B cell (primary cell): ENCODE measurements around the gene FXYD4. TPM values are rescaled to one million over a fixed set of nuclear protein-coding genes. Genes with fewer than 3 reads are reported as not detected.
"Not testable (repeated sequence)": the region's sequence is repeated elsewhere in the genome, so short reads cannot be mapped to it uniquely, and the experiment has no call there.

Experiments used
- ATAC-seq: fragments of 200-7000 bp; cut with Tn5 transposase; one replicate; pipeline ENCODE4 v1.10.0; 2021; ENCODE audit warnings: low read depth, mild to moderate bottlenecking, moderate number of reproducible peaks, moderate library complexity
- CTCF ChIA-PET: fragments of 350-600 bp; sonication (Branson Sonifier 250); formaldehyde crosslinking; loops from one replicate; lab custom pipeline; 2021; ENCODE audit warnings: antibody characterized with exemption, inconsistent platforms; lab: Charles Lee
- POLR2A ChIA-PET: fragments of 350-600 bp; sonication (Branson Sonifier 250); formaldehyde crosslinking; loops from one replicate; lab custom pipeline; 2021; ENCODE audit warnings: antibody characterized with exemption; lab: Charles Lee
- DNase-seq: peaks from one replicate; pipeline ENCODE4 v3.0.0; 2013
- H2AFZ ChIP-seq: 2 replicates; pipeline ENCODE4 v1.6.1; 2012; ENCODE audit warnings: mild to moderate bottlenecking, low read depth, low read length; ENCODE audit not compliant: insufficient read depth, poor library complexity, severe bottlenecking
- H3K27ac ChIP-seq, 2 donors: 1 replicate in 1 of 2; 2 replicates in 1 of 2; pipeline ENCODE4 v1.5.1; 2012 to 2013; ENCODE audit warnings: low read length in 2 of 2, mild to moderate bottlenecking in 2 of 2, moderate library complexity in 1 of 2
- H3K27me3 ChIP-seq, 4 experiments: fragments of 200-600 bp in 1 of 4; sonication (generic) in 1 of 4; replicated peaks in 1 of 4; 1 replicate in 2 of 4; 2 replicates in 2 of 4; pipeline versions ENCODE4 v1.6.1 to v1.7.0; 2013 to 2016; ENCODE audit warnings: low read length in 3 of 4, mild to moderate bottlenecking in 2 of 4, mixed read lengths in 1 of 4, moderate library complexity in 1 of 4; ENCODE audit not compliant: insufficient read depth in 4 of 4, control insufficient read depth in 3 of 4; ENCODE audit errors: control extremely low read depth in 1 of 4
- H3K36me3 ChIP-seq, 2 experiments: replicated peaks in 1 of 2; 1 replicate in 1 of 2; 2 replicates in 1 of 2; pipeline versions ENCODE4 v1.6.1 to v1.7.1; 2013; ENCODE audit warnings: low read length in 1 of 2; ENCODE audit not compliant: insufficient read depth in 2 of 2, control insufficient read depth in 1 of 2; ENCODE audit errors: control extremely low read depth in 1 of 2, extremely low read depth in 1 of 2
- H3K4me1 ChIP-seq, 2 donors: fragments of 200-600 bp in 1 of 2; sonication (generic) in 1 of 2; 1 replicate in 1 of 2; 2 replicates in 1 of 2; pipeline versions ENCODE4 v1.5.1 to v1.6.1; 2013 to 2017; ENCODE audit warnings: low read length in 2 of 2; ENCODE audit not compliant: control insufficient read depth in 2 of 2, insufficient read depth in 2 of 2
- H3K4me2 ChIP-seq: replicated peaks from 2 replicates; pipeline ENCODE3; 2012; ENCODE audit warnings: mild to moderate bottlenecking, low read depth, low read length; ENCODE audit not compliant: poor library complexity, severe bottlenecking
- H3K4me3 ChIP-seq, 5 experiments: fragments of 200-600 bp in 1 of 5; sonication (generic) in 1 of 5; 1 replicate in 3 of 5; 2 replicates in 2 of 5; pipeline versions ENCODE4 v1.5.1 to v1.7.0; 2011 to 2016; ENCODE audit warnings: low read length in 4 of 5, mild to moderate bottlenecking in 4 of 5, low read depth in 2 of 5, control low read depth in 1 of 5, moderate library complexity in 1 of 5; ENCODE audit not compliant: insufficient read depth in 1 of 5; ENCODE audit errors: control extremely low read depth in 1 of 5, extremely low read depth in 1 of 5
- H3K79me2 ChIP-seq: fragments of 200-600 bp; sonication (generic); one replicate; pipeline ENCODE4 v1.6.0; 2016; ENCODE audit warnings: low read length; ENCODE audit not compliant: control insufficient read depth, insufficient read depth
- H3K9ac ChIP-seq: fragments of 200-600 bp; sonication (generic); 2 replicates; pipeline ENCODE4 v1.6.1; 2017; ENCODE audit warnings: mild to moderate bottlenecking, low read length, moderate library complexity
- H3K9me3 ChIP-seq, 3 donors: one replicate each; pipeline versions ENCODE4 v1.6.1 to v1.7.1; 2013; ENCODE audit warnings: low read length in 2 of 3; ENCODE audit not compliant: control insufficient read depth in 2 of 3, insufficient read depth in 1 of 3; ENCODE audit errors: control extremely low read depth in 1 of 3
- H4K20me1 ChIP-seq: 2 replicates; pipeline ENCODE4 v1.6.0; 2012; ENCODE audit warnings: mild to moderate bottlenecking, low read length; ENCODE audit not compliant: insufficient read depth, control insufficient read depth, poor library complexity, severe bottlenecking
- H3K27ac Mint-ChIP-seq: one replicate; pipeline ENCODE4 v1.8.0; 2021; ENCODE audit warnings: mixed read lengths
- H3K27me3 Mint-ChIP-seq: one replicate; pipeline ENCODE4 v1.8.0; 2021; ENCODE audit warnings: mixed read lengths
- H3K4me1 Mint-ChIP-seq: one replicate; pipeline ENCODE4 v1.8.0; 2021; ENCODE audit warnings: mixed read lengths
- H3K4me3 Mint-ChIP-seq: one replicate; pipeline ENCODE4 v1.8.0; 2021; ENCODE audit warnings: mixed read lengths
- H3K9me3 Mint-ChIP-seq: one replicate; pipeline ENCODE4 v1.8.0; 2022; ENCODE audit warnings: mixed read lengths; ENCODE audit not compliant: insufficient read depth
- WGBS: methylation state at CpG from one replicate; pipeline ENCODE4 v1.1.5; 2013; ENCODE audit warnings: missing lambda C conversion rate; ENCODE audit not compliant: insufficient coverage; 5-methylcytosine and 5-hydroxymethylcytosine counted together
- intact Hi-C: fragments of 100-400 bp; cut with micrococcal nuclease; formaldehyde crosslinking; loops from one replicate; pipeline ENCODE4 v1.10.0; 2022
- polyA plus RNA-seq: library from polyadenylated mRNA; depleted of rRNA; stranded (reverse); fragments of >200 nt; gene quantifications from 2 replicates; pipeline ENCODE4 v1.2.3, GENCODE V29; 2012
- total RNA-seq, 2 donors: library from RNA; stranded (reverse); fragments of 120-200 nt in 1 of 2; gene quantifications; 1 replicate in 1 of 2; 2 replicates in 1 of 2; pipeline versions ENCODE4 v1.2.3 to v1.2.4, GENCODE V29; 2013 to 2022

FXYD4 gene
- total and polyA plus RNA-seq, 2 donors (not counting 1 experiment from before 2014, with no cell fraction given), result not detected

GRCh38 chr10:43330049-43330823 lies 41.2 kb upstream of the FXYD4 start:
- peaks cover 19% of the 10 kb centered on the region for H3K27me3 Mint-ChIP-seq
- H3K27me3 ChIP-seq, H3K79me2 ChIP-seq, intact Hi-C loops, H3K4me3 ChIP-seq, CTCF ChIA-PET, POLR2A ChIA-PET, H3K36me3 ChIP-seq, H3K9me3 ChIP-seq, H3K4me1 Mint-ChIP-seq, H3K4me3 Mint-ChIP-seq, H3K4me2 ChIP-seq, H4K20me1 ChIP-seq, H3K4me1 ChIP-seq, H3K9me3 Mint-ChIP-seq, ATAC-seq, DNase-seq, H2AFZ ChIP-seq, H3K27ac Mint-ChIP-seq, H3K9ac ChIP-seq, H3K27ac ChIP-seq: not testable (repeated sequence)
- WGBS, result 100% methylated on average over 1 of the region's 11 CpGs

- H3K4me1 Mint-ChIP-seq, H2AFZ ChIP-seq, H3K9me3 ChIP-seq, POLR2A ChIA-PET, H3K9ac ChIP-seq, H3K27ac ChIP-seq, H3K27ac Mint-ChIP-seq, H3K9me3 Mint-ChIP-seq, CTCF ChIA-PET, H4K20me1 ChIP-seq, H3K36me3 ChIP-seq, ATAC-seq, H3K4me1 ChIP-seq, H3K4me2 ChIP-seq, H3K79me2 ChIP-seq, DNase-seq, intact Hi-C loops, H3K4me3 Mint-ChIP-seq, H3K27me3 ChIP-seq, H3K4me3 ChIP-seq: not testable (repeated sequence)
- 60% methylated on average over 1 of the region's 4 CpGs for WGBS
- H3K27me3 Mint-ChIP-seq, result peaks cover 19% of the 10 kb centered on the region
These were observed 40.7 kb upstream of the FXYD4 start for GRCh38 chr10:43330824-43331127.
